OCI-LY1 (cell line): ENCODE measurements around the gene TANGO6.

Experiments used
- H2AFZ ChIP-seq: fragments of 200-600 bp; sonication (generic), shearing (Covaris generic); 2 replicates; pipeline ENCODE4 v1.6.0; 2014; ENCODE audit warnings: antibody characterized with exemption, mild to moderate bottlenecking, low read length
- H3F3A ChIP-seq: fragments of 200-600 bp; sonication (generic), shearing (Covaris generic); 2 replicates; pipeline ENCODE4 v1.6.0; 2014; ENCODE audit warnings: mild to moderate bottlenecking, antibody characterized with exemption, low read length, moderate library complexity; ENCODE audit not compliant: insufficient read depth
- H3K27ac ChIP-seq: fragments of 200-600 bp; sonication (generic); 2 replicates; pipeline ENCODE4 v1.5.1; 2014; ENCODE audit warnings: low read length, mixed run types, mild to moderate bottlenecking, low read depth; ENCODE audit not compliant: poor library complexity, severe bottlenecking
- H3K27me3 ChIP-seq: fragments of 200-600 bp; sonication (generic); 2 replicates; pipeline ENCODE4 v1.6.0; 2014; ENCODE audit warnings: antibody characterized with exemption, mild to moderate bottlenecking, low read length, moderate library complexity; ENCODE audit not compliant: insufficient read depth
- H3K36me3 ChIP-seq: fragments of 200-600 bp; sonication (generic); 2 replicates; pipeline ENCODE4 v1.6.1; 2014; ENCODE audit warnings: mild to moderate bottlenecking, antibody characterized with exemption, low read length, moderate library complexity, mixed read lengths; ENCODE audit not compliant: insufficient read depth
- H3K4me1 ChIP-seq: fragments of 200-600 bp; sonication (generic); 2 replicates; pipeline ENCODE4 v1.5.1; 2014; ENCODE audit warnings: mild to moderate bottlenecking, low read length, moderate library complexity; ENCODE audit not compliant: insufficient read depth, severe bottlenecking
- H3K4me2 ChIP-seq: fragments of 200-600 bp; sonication (generic), shearing (Covaris generic); 2 replicates; pipeline ENCODE4 v1.6.1; 2014; ENCODE audit warnings: low read length
- H3K4me3 ChIP-seq: fragments of 200-600 bp; sonication (generic); 2 replicates; pipeline ENCODE4 v1.5.1; 2014; ENCODE audit warnings: low read length, low read depth, mild to moderate bottlenecking, mixed read lengths; ENCODE audit not compliant: poor library complexity, severe bottlenecking
- H3K79me2 ChIP-seq: fragments of 200-600 bp; shearing (Covaris generic); 2 replicates; pipeline ENCODE4 v1.6.1; 2016; ENCODE audit warnings: mixed run types, low read length, mixed read lengths; ENCODE audit not compliant: insufficient read depth
- H3K9ac ChIP-seq: fragments of 200-600 bp; sonication (generic), shearing (Covaris generic); 2 replicates; pipeline ENCODE4 v1.6.1; 2014; ENCODE audit warnings: mild to moderate bottlenecking, low read length, mixed read lengths
- H3K9me2 ChIP-seq: fragments of 200-600 bp; sonication (generic), shearing (Covaris generic); 2 replicates; pipeline ENCODE4 v1.6.1; 2014; ENCODE audit warnings: low read depth, mild to moderate bottlenecking, low read length, mixed read lengths
- H3K9me3 ChIP-seq: fragments of 200-600 bp; shearing (Covaris generic); 2 replicates; pipeline ENCODE4 v1.6.1; 2014; ENCODE audit warnings: low read length, mixed read lengths
- H4K20me1 ChIP-seq: fragments of 200-600 bp; sonication (generic), shearing (Covaris generic); 2 replicates; pipeline ENCODE4 v1.6.0; 2016; ENCODE audit warnings: mild to moderate bottlenecking, low read length; ENCODE audit not compliant: insufficient read depth
- CTCF ChIP-seq: fragments of 200-600 bp; sonication (generic), shearing (Covaris generic); IDR thresholded peaks from 2 replicates; pipeline ENCODE4 v1.5.1; 2017; ENCODE audit warnings: mild to moderate bottlenecking, antibody characterized with exemption, low read length, moderate library complexity, mixed read lengths
- EZH2 ChIP-seq: fragments of 200-600 bp; sonication (generic), shearing (Covaris generic); IDR thresholded peaks from 2 replicates; pipeline ENCODE4 v1.8.0; 2017; ENCODE audit warnings: borderline replicate concordance, mixed run types, mild to moderate bottlenecking, antibody characterized with exemption, low read length, moderate library complexity, mixed read lengths

Gene TANGO6

GRCh38 chr16:68954911-68955635 lies 111.7 kb downstream of the TANGO6 start:
- Histone ChIP-seq H2AFZ (no peak overlapping the region), H3K27ac (no peak overlapping the region), H3K79me2 (no peaks in the 10 kb centered on the region), H3K27me3 (no peaks in the 10 kb centered on the region), H3K4me3 (no peak overlapping the region), H3K9ac (no peak overlapping the region), H3K9me3 (no peaks in the 10 kb centered on the region), H4K20me1 (no peaks in the 10 kb centered on the region), H3K9me2 (no peaks in the 10 kb centered on the region), H3K4me1 (no peaks in the 10 kb centered on the region), H3K4me2 (no peak overlapping the region), H3K36me3 (no peaks in the 10 kb centered on the region), H3F3A (no peaks in the 10 kb centered on the region)
- TF ChIP-seq CTCF (no peak), EZH2 (no peak)

- H3K4me1 ChIP-seq, result no peaks in the 10 kb centered on the region
- no peaks in the 10 kb centered on the region for H3K36me3 ChIP-seq
- no peak overlapping the region for H3K9ac ChIP-seq
- no peaks in the 10 kb centered on the region for H3F3A ChIP-seq
- H3K4me3 ChIP-seq, result no peak overlapping the region
- no peak overlapping the region for H2AFZ ChIP-seq
- H3K79me2 ChIP-seq, result no peaks in the 10 kb centered on the region
- H3K9me3 ChIP-seq, result no peaks in the 10 kb centered on the region
- no peaks in the 10 kb centered on the region for H4K20me1 ChIP-seq
- H3K9me2 ChIP-seq, result no peaks in the 10 kb centered on the region
- no peak overlapping the region for H3K4me2 ChIP-seq
- TF ChIP-seq CTCF, result no peak
- TF ChIP-seq EZH2, result no peak
- no peaks in the 10 kb centered on the region for H3K27me3 ChIP-seq
- H3K27ac ChIP-seq, result no peak overlapping the region
Measured at GRCh38 chr16:68960910-68961309, 117.6 kb downstream of the TANGO6 start.

- Histone ChIP-seq H3K79me2 (no peaks in the 10 kb centered on the region), H3K9me3 (no peaks in the 10 kb centered on the region), H3K4me2 (no peak overlapping the region), H2AFZ (no peak overlapping the region), H3K9me2 (no peaks in the 10 kb centered on the region), H3K4me3 (no peak overlapping the region), H3K27me3 (no peaks in the 10 kb centered on the region), H3F3A (no peaks in the 10 kb centered on the region), H4K20me1 (no peaks in the 10 kb centered on the region), H3K36me3 (no peaks in the 10 kb centered on the region), H3K9ac (no peak overlapping the region), H3K4me1 (no peaks in the 10 kb centered on the region), H3K27ac (no peak overlapping the region)
- no peak for TF ChIP-seq CTCF
Measured at GRCh38 chr16:68961778-68962402, 118.6 kb downstream of the TANGO6 start.
